A673 (cell line): ENCODE results near the gene ETNK2. TPM values are rescaled to one million over a fixed set of nuclear protein-coding genes. Genes with fewer than 3 reads are reported as not detected.

ENCODE experiments used
- BruUV-seq: library from RNA; stranded (reverse); fragments of 400-500 nt; replicated peaks from 2 replicates; lab custom pipeline; 2021; lab: Mats Ljungman, UMichigan
- CTCF ChIA-PET: fragments of 300-600 bp; sonication (Branson Sonifier 250); formaldehyde crosslinking; loops from one replicate; lab custom pipeline; 2022; ENCODE audit warnings: antibody characterized with exemption; lab: Charles Lee
- POLR2A ChIA-PET: fragments of 300-600 bp; sonication (Branson Sonifier 250); formaldehyde crosslinking; loops from one replicate; lab custom pipeline; 2022; ENCODE audit warnings: antibody characterized with exemption; ENCODE audit not compliant: low non-redundant PET; lab: Charles Lee
- DNase-seq: peaks from one replicate; pipeline ENCODE4 v3.0.0-alpha.2; 2015; ENCODE audit warnings: low spot score
- H3K27ac ChIP-seq: fragments of 200-600 bp; sonication (generic); 2 replicates; pipeline ENCODE4 v1.5.1; 2016; ENCODE audit warnings: mixed run types, low read depth, mild to moderate bottlenecking, mixed read lengths, antibody characterized with exemption, low read length; ENCODE audit not compliant: poor library complexity, severe bottlenecking
- H3K27me3 ChIP-seq: fragments of 200-600 bp; sonication (generic); replicated peaks from 2 replicates; pipeline ENCODE4 v1.6.1; 2017; ENCODE audit warnings: mixed run types, low read depth, mild to moderate bottlenecking, mixed read lengths, antibody characterized with exemption, low read length; ENCODE audit not compliant: insufficient read depth, poor library complexity
- H3K36me3 ChIP-seq: fragments of 200-600 bp; sonication (generic); 2 replicates; pipeline ENCODE4 v1.6.1; 2016; ENCODE audit warnings: mixed run types, mild to moderate bottlenecking, mixed read lengths, antibody characterized with exemption, low read length; ENCODE audit not compliant: insufficient read depth, poor library complexity, severe bottlenecking
- H3K4me1 ChIP-seq: fragments of 200-600 bp; sonication (generic); 2 replicates; pipeline ENCODE4 v1.6.1; 2017; ENCODE audit warnings: mixed run types, mild to moderate bottlenecking, mixed read lengths, antibody characterized with exemption, low read length; ENCODE audit not compliant: insufficient read depth, poor library complexity, severe bottlenecking
- H3K4me3 ChIP-seq: fragments of 200-600 bp; sonication (generic); 2 replicates; pipeline ENCODE4 v1.5.1; 2016; ENCODE audit warnings: low read depth, mixed run types, mild to moderate bottlenecking, mixed read lengths, low read length; ENCODE audit not compliant: poor library complexity, severe bottlenecking
- H3K9me3 ChIP-seq: fragments of 200-600 bp; sonication (generic); 2 replicates; pipeline ENCODE4 v1.6.1; 2016; ENCODE audit warnings: mixed run types, low read depth, mild to moderate bottlenecking, mixed read lengths, antibody characterized with exemption, low read length; ENCODE audit not compliant: poor library complexity, severe bottlenecking
- CTCF ChIP-seq: fragments of 300-800, 200-600 bp; sonication (generic); conservative IDR thresholded peaks from 2 replicates; pipeline ENCODE4 v1.5.1; 2017; ENCODE audit warnings: low read depth, mild to moderate bottlenecking, antibody characterized with exemption, low read length, moderate library complexity, mixed read lengths
- EZH2 ChIP-seq: fragments of 200-600 bp; sonication (generic); IDR thresholded peaks from 2 replicates; pipeline ENCODE4 v1.6.1; 2017; ENCODE audit warnings: borderline replicate concordance, low read depth, mild to moderate bottlenecking, mixed read lengths, antibody characterized with exemption, low read length; ENCODE audit not compliant: poor library complexity, severe bottlenecking
- intact Hi-C: fragments of 100-400 bp; cut with micrococcal nuclease; formaldehyde crosslinking; loops from one replicate; pipeline ENCODE4 v1.10.0; 2022; ENCODE audit not compliant: unreplicated experiment
- total RNA-seq: library from RNA; stranded (reverse); gene quantifications from 2 replicates; pipeline ENCODE4 v1.2.3, GENCODE V29; 2021

The ETNK2 gene
- total RNA-seq, 1 experiment from 2014 or later: 8.3 TPM

GRCh38 chr1:204194771-204195170 lies 42.9 kb upstream of the ETNK2 start:
- H3K9me3 ChIP-seq: no peaks in the 10 kb centered on the region
- H3K27ac ChIP-seq: no peak overlapping the region
- H3K27me3 ChIP-seq: no peaks in the 10 kb centered on the region
- intact Hi-C loops: no loop called here
- peaks cover 14% of the 10 kb centered on the region for H3K4me1 ChIP-seq
- DNase-seq: no peak
- no peaks in the 10 kb centered on the region for H3K36me3 ChIP-seq
- POLR2A ChIA-PET: no interaction called here
- TF ChIP-seq EZH2 (no peak), CTCF (no peak)
- CTCF ChIA-PET: no interaction called here
- H3K4me3 ChIP-seq: no peak overlapping the region
- no TSS peak for BruUV-seq

GRCh38 chr1:204194080-204194479 lies 42.2 kb upstream of the ETNK2 start:
- intact Hi-C loops: no loop called here
- ChIA-PET POLR2A (no interaction called here), CTCF (no interaction called here)
- H3K4me1 ChIP-seq: peaks cover 14% of the 10 kb centered on the region
- no peaks in the 10 kb centered on the region for H3K27me3 ChIP-seq
- no peak overlapping the region for H3K4me3 ChIP-seq
- no peak overlapping the region for H3K27ac ChIP-seq
- no TSS peak for BruUV-seq
- H3K36me3 ChIP-seq: no peaks in the 10 kb centered on the region
- TF ChIP-seq CTCF: no peak
- TF ChIP-seq EZH2: no peak
- H3K9me3 ChIP-seq: no peaks in the 10 kb centered on the region
- no peak for DNase-seq

- ChIA-PET CTCF (interaction anchor here (1.2 kb wide), 1 partner anchor 15 kb away, joined by 3 read pairs; no protein-coding TSS in a partner anchor), POLR2A (no interaction called here)
- H3K4me3 ChIP-seq: no peak overlapping the region
- H3K27me3 ChIP-seq: peaks cover 9% of the 10 kb centered on the region
- TF ChIP-seq EZH2 (no peak), CTCF (no peak)
- no peak overlapping the region for H3K27ac ChIP-seq
- DNase-seq: no peak
- H3K9me3 ChIP-seq: no peaks in the 10 kb centered on the region
- intact Hi-C loops: no loop called here
- H3K4me1 ChIP-seq: peaks cover 14% of the 10 kb centered on the region
- H3K36me3 ChIP-seq: no peaks in the 10 kb centered on the region
- BruUV-seq: no TSS peak
These were observed 40.9 kb upstream of the ETNK2 start for GRCh38 chr1:204192589-204193352.
